HG03565 (cell line): ENCODE results near the gene KAZN.
"Not testable (repeated sequence)": the region's sequence is repeated elsewhere in the genome, so short reads cannot be mapped to it uniquely, and the experiment has no call there.

Experiments used
- ATAC-seq: cut with Tn5 transposase; IDR thresholded peaks from one replicate; pipeline ENCODE4 v1.9.1; 2021; ENCODE audit warnings: mild to moderate bottlenecking, moderate library complexity; ENCODE audit not compliant: unreplicated experiment

KAZN gene

GRCh38 chr1:14962407-14962806 lies 363.9 kb downstream of the KAZN start:
- no peak for ATAC-seq

GRCh38 chr1:14963791-14964710 lies 365.6 kb downstream of the KAZN start:
- not testable (repeated sequence) for ATAC-seq

DNA sequence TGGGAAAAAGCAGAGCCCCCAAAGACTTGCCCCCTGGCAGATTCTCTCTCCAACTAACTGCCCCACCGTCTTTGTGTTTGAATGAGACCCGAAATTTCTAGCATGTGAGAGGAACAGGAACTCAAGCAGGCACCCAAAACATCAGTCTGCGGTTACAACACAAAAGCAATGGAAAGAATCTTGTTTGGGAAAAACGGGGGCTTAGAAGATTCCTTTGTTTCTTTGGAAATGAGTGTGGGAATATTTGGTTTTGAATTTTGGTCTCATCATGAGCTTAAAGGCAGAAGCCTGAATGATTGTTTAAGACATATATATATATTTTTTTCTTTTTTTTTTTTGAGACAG lies 366.2 kb downstream of the KAZN start:
- no peak for ATAC-seq

- ATAC-seq, result no peak
Measured at GRCh38 chr1:14968251-14968851, 369.9 kb downstream of the KAZN start.

DNA sequence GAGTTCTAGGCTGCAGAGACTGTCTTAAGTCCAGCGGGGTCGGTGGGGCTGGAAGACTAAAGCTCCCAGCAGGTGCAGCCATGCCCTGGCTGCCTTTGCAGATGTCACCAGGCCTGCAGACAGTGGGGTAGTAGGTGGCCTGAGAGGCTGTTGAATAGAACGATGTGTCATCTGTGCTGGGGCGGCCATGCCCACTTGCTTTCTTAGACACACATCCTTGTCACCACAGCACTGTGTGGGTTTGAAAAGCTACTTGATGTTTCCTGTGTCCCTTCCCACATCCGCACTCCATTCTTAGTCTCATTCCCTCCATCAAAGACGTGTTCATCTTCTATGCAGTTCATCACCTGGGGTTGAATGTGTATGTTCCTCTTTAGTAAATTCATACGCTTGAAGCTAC lies 370.5 kb downstream of the KAZN start:
- no peak for ATAC-seq

DNA sequence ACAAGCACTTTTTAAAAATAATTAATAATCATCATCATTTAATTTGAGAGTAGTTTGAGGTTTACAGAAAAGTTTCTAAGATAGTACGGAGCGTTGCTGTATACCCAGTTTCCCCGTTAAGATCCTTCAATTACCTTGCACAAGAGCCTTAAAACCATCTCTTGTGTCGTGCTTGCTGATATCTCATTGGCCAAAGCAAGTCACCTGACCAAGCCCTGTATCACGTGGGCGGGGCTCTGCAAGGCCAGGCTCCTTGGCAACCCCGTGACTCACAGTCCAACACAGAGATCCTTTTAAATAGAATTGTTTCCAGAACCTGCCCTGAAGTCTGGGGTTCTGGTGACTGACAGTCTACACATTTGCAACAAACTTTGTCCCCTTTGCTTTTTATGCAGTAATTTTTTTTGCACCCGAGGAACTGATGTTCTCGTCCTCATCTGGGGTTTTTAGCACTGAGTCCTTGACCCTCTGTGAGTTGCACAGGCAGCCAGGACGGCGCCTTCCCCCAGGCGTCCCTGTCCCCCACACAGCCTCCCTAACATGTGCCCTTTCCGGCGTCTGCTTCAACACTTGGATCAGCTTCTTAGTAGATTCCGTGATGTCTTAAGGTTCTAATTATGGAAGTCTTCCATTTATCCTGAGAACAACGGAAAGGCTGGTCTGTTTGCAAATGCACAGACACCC lies 371.8 kb downstream of the KAZN start:
- no peak for ATAC-seq

- ATAC-seq, result no peak
Measured at GRCh38 chr1:14970799-14971141, 372.3 kb downstream of the KAZN start.

- no peak for ATAC-seq
Measured at GRCh38 chr1:14971221-14971620, 372.7 kb downstream of the KAZN start.

DNA sequence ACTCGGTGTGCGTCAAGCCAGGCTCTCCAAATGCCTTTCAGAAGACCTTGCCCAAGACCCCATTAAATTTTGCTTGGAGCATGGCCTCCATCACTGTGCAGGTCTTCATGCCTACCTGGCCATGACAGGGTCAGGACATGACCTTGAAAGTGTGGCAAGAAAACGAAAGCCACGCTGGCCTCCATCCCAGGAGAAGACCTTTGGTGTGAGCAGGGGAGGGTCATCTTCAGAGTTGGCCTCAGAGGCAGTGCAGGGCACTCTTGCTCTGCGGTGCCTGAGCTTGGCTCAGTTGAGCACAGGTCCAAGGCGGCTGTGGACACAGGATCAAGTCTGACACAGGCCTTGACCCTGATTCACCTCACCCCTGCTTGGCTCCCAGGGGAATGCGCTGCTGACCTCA lies 373.6 kb downstream of the KAZN start:
- no peak for ATAC-seq

GRCh38 chr1:14973773-14974172 lies 375.3 kb downstream of the KAZN start:
- ATAC-seq, result no peak

DNA sequence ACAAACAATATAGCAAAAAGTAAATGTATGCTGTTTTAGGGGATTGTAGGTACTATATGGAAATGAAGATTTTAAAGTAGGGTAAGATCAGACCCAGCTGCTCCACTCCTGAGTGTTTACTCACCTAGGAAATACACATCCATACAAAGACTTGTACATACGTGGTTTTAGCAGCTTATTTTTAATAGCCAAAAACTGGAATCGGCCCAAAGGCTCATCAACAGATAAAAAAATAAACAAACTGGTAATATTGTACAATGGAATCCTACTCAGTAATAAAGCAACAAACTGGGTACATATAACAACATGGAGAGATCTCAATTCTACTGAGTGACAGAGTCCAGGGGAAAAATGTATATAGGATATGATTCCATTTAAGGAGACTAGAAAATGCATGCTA lies 375.9 kb downstream of the KAZN start:
- no peak for ATAC-seq

DNA sequence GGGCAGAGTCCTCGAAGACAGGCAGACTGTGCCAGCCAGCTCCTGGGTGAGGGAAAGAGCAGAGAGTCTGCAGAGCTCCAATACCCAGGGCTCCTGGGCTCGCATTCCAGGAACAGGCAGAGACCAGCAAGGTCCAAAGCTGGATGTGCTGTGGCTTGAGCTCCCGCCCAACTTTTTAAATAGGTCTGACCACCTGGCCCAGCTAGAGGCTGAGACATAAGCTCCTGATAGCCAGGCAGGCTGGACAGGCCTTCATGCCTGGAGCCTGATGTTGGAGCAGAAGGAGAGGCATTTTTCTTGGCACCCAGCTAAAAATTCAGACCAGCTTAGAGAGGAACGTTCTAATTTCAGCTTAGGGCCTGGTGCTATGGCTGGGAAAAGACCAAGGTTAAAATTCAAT lies 376.6 kb downstream of the KAZN start:
- no peak for ATAC-seq

DNA sequence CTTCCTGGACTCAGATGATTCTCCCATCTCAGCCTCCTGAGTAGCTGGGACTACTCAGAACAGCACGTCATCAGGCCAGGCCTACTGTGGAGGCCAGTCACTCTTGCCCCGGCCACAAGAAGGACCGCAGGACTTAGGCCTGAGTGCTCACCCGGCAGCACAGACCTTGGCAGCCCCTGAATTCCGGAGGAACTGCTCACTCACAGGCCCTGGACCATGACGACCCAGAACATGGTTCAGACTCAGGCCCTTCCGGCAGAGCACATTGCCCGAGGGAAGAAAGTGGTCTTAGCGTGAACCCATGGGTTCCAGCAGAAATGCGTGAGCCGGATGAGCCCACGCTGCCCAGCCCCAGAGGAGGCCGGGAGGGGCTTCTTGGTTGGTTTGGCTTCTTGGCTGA lies 377.8 kb downstream of the KAZN start:
- ATAC-seq, result no peak

DNA sequence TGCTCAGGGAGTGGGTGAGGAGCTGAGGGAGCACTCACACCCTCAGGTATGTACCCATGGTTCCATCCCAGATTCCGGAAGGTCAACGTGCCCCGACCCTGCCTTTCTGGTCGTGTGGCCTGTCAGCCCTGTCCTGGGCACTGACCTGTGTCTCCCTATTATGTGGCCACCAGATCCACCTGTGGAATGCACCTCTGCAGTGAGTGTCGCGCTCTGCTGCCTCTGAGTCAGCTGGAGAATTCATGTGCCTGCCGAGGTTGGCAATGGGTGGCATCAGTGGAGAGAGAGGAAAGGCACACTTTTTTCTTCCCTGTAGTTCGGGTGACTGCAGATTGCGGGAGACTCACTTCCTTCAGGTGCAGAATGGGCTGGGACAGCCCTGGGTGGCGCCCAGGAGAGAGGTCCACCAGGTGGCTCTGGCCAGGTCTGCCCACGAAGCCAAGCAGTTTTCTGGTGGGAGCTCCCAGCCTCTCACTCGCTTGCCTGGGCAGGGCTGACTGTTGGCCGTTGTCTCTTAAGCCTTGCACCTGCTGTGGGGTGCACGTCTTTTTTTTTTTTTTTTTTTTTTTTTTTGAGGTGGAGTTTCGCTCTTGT lies 378.9 kb downstream of the KAZN start:
- no peak for ATAC-seq

- no peak for ATAC-seq
Measured at GRCh38 chr1:14980621-14981218, 382.2 kb downstream of the KAZN start.

DNA sequence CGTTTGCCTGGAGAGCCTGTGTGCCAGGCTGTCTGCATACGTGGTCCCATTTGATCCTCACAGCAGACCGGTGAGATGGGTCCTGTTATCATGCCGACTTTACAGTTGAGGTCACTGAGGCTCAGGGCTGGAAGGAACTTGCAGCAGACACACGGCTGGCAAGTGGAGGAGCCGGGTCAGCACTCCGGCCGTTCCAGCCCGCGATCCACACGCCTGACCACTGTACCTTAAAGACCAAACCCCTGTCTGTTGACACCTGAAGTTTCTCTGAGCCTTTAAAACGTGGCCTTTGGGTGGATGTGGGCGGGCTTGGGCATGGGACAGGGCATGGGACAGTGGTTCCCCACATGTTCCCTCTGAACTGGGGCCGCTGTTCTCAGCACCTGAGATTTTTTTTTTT lies 383.5 kb downstream of the KAZN start:
- no peak for ATAC-seq

- ATAC-seq, result no peak
Measured at GRCh38 chr1:14983277-14983676, 384.8 kb downstream of the KAZN start.

DNA sequence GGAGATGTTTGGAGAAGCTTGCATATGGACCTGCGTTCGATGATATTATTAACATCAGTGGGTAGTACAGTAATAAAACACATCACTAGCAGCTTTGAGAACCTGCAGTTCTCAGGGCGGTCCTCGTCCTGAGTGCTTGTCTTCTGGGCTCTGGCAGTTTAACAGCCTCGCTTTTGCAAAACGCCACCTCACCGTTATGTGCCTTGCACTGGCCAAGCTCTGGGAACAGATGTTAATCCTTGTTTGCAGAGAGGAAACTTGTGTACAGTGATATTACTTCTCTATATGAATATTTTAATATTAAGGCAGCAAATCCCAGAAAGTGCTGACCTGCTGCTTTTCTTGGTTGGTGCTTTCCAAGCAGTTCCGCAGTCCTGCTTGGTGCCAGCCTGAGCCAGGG lies 387.7 kb downstream of the KAZN start:
- no peak for ATAC-seq

DNA sequence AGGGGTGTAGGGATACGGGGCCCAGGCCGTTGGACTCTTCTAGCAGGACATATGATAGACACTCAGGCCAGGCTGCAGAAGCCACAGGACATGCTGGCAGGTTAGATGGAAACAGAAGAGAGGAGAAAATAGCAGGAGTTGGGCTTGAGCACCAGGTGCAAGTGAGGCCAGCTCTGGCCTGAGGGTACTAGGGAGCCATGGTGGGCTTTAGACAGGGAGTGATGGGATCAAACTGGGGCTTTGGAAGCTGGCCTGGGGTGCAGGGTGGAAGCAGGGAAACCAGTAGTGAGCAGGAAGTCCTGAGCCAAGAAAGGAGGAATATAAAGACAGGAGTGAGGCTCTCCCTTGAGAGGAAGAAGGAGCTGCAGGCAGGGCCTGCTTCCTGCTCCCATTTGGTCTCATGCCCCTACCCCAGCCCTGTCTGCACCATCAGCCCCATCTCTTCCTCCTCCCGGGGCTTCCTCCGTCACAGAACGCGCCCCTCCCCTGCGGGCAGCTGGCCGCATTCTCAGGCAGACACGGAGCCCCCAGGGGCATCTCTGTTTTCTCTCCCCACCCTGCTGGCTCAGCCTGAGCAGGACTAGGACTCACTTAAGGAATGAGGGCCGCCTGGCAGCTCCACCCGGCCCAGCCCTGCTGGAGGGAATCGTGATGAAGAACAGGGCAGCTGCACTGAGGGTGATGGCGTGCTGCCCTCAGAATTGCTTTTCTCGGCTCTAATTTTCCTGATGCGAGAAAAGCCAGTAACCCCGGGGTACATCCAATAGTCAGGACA lies 389.5 kb downstream of the KAZN start:
- no peak for ATAC-seq

GRCh38 chr1:14988636-14989035 lies 390.2 kb downstream of the KAZN start:
- no peak for ATAC-seq
